GM23338 (cell line): ENCODE results near the gene CRB2. TPM values are rescaled to one million over a fixed set of nuclear protein-coding genes. Genes with fewer than 3 reads are reported as not detected.
A peak's percentile ranks its signal among the peaks of the same experiment; 100 is the strongest.

Experiments used
- ATAC-seq: fragments of 200-7000 bp; cut with Tn5 transposase; 3 replicates; pipeline ENCODE4 v1.9.1; 2020
- DNase-seq: peaks from one replicate; pipeline ENCODE4 v3.0.0-alpha.2; 2015; ENCODE audit warnings: low spot score
- H2AFZ ChIP-seq: fragments of 200-600 bp; sonication (generic); 2 replicates; pipeline ENCODE4 v1.8.0; 2016; ENCODE audit warnings: antibody characterized with exemption, mild to moderate bottlenecking, moderate library complexity
- H3F3A ChIP-seq: fragments of 200-600 bp; sonication (generic); replicated peaks from 2 replicates; pipeline ENCODE4 v1.8.0; 2017; ENCODE audit warnings: antibody characterized with exemption, mixed run types, low read depth
- H3K27ac ChIP-seq: fragments of 200-600 bp; sonication (generic); 2 replicates; pipeline ENCODE4 v1.6.1; 2016; ENCODE audit warnings: low read depth
- H3K27me3 ChIP-seq: fragments of 200-600 bp; sonication (generic); 2 replicates; pipeline ENCODE4 v1.8.0; 2016; ENCODE audit warnings: mild to moderate bottlenecking, mixed run types, moderate library complexity; ENCODE audit not compliant: insufficient read depth
- H3K36me3 ChIP-seq: fragments of 200-600 bp; sonication (generic); 2 replicates; pipeline ENCODE4 v1.8.0; 2016; ENCODE audit warnings: mild to moderate bottlenecking; ENCODE audit not compliant: insufficient read depth
- H3K4me1 ChIP-seq: fragments of 200-600 bp; sonication (generic); 2 replicates; pipeline ENCODE4 v1.8.0; 2016; ENCODE audit warnings: mild to moderate bottlenecking, moderate library complexity; ENCODE audit not compliant: insufficient read depth
- H3K4me2 ChIP-seq: fragments of 200-600 bp; sonication (generic); 2 replicates; pipeline ENCODE4 v1.7.1; 2017; ENCODE audit warnings: mixed run types
- H3K4me3 ChIP-seq: fragments of 200-600 bp; sonication (generic); 2 replicates; pipeline ENCODE4 v1.6.1; 2016; ENCODE audit warnings: mixed run types
- H3K79me2 ChIP-seq: fragments of 200-600 bp; sonication (generic); replicated peaks from 2 replicates; pipeline ENCODE4 v1.8.0; 2017; ENCODE audit warnings: mild to moderate bottlenecking; ENCODE audit not compliant: insufficient read depth
- H3K9me2 ChIP-seq: fragments of 200-600 bp; sonication (generic); 2 replicates; pipeline ENCODE4 v1.8.0; 2017; ENCODE audit not compliant: insufficient read depth
- H4K20me1 ChIP-seq: fragments of 200-600 bp; sonication (generic); replicated peaks from 2 replicates; pipeline ENCODE4 v1.8.0; 2017; ENCODE audit warnings: mild to moderate bottlenecking; ENCODE audit not compliant: insufficient read depth
- H3K27ac Mint-ChIP-seq: 2 replicates; pipeline ENCODE4 v1.8.0; 2020; ENCODE audit warnings: inconsistent platforms, mild to moderate bottlenecking, moderate library complexity, mixed read lengths
- H3K27me3 Mint-ChIP-seq: 3 replicates; pipeline ENCODE4 v1.8.0; 2022; ENCODE audit warnings: low read depth, mild to moderate bottlenecking, moderate library complexity, mixed read lengths, inconsistent platforms; ENCODE audit not compliant: insufficient read depth, poor library complexity
- H3K36me3 Mint-ChIP-seq: 3 replicates; pipeline ENCODE4 v1.8.0; 2021; ENCODE audit warnings: low read depth, mild to moderate bottlenecking, inconsistent platforms, moderate library complexity, mixed read lengths
- H3K4me1 Mint-ChIP-seq: 3 replicates; pipeline ENCODE4 v1.8.0; 2020; ENCODE audit warnings: mild to moderate bottlenecking, inconsistent platforms, mixed read lengths
- H3K4me3 Mint-ChIP-seq: 3 replicates; pipeline ENCODE4 v1.8.0; 2021; ENCODE audit warnings: moderate library complexity, mild to moderate bottlenecking, inconsistent platforms, mixed read lengths
- H3K9me3 Mint-ChIP-seq: 3 replicates; pipeline ENCODE4 v1.8.0; 2020; ENCODE audit warnings: moderate library complexity, mild to moderate bottlenecking, inconsistent platforms, mixed read lengths
- CREB1 ChIP-seq: fragments of 250-450 bp; sonication (Bioruptor Pico); IDR thresholded peaks from 2 replicates; pipeline ENCODE4 v1.5.0; 2020; ENCODE audit warnings: low read depth, mild to moderate bottlenecking, moderate library complexity
- CTCF ChIP-seq, 2 experiments: fragments of 200-600 bp in 1 of 2; sonication (generic) in 1 of 2; conservative IDR thresholded peaks; 2 replicates each; pipeline versions ENCODE4 v1.5.1 to v1.6.1; 2016 to 2017; ENCODE audit warnings: antibody characterized with exemption in 2 of 2, low read depth in 2 of 2, mild to moderate bottlenecking in 2 of 2, moderate library complexity in 1 of 2
- ETS1 ChIP-seq: IDR thresholded peaks from 2 replicates; pipeline ENCODE4 v1.6.1; 2016; ENCODE audit warnings: antibody characterized with exemption
- EZH2 ChIP-seq: fragments of 200-600 bp; sonication (generic); IDR thresholded peaks from one replicate; pipeline ENCODE4 v1.8.0; 2017; ENCODE audit warnings: antibody characterized with exemption, mild to moderate bottlenecking, low read depth; ENCODE audit not compliant: unreplicated experiment
- EZH2phosphoT487 ChIP-seq: fragments of 200-600 bp; sonication (generic); IDR thresholded peaks from one replicate; pipeline ENCODE4 v1.8.1; 2018; ENCODE audit warnings: antibody characterized with exemption; ENCODE audit not compliant: unreplicated experiment
- JUNB ChIP-seq: IDR thresholded peaks from one replicate; pipeline ENCODE4 v1.6.1; 2016; ENCODE audit warnings: antibody characterized with exemption; ENCODE audit not compliant: unreplicated experiment
- NANOG ChIP-seq: IDR thresholded peaks from 2 replicates; pipeline ENCODE4 v1.6.1; 2016; ENCODE audit warnings: antibody characterized with exemption, borderline replicate concordance
- POLR2AphosphoS5 ChIP-seq: IDR thresholded peaks from 2 replicates; pipeline ENCODE4 v1.6.1; 2016; ENCODE audit warnings: antibody characterized with exemption, low read depth
- REST ChIP-seq: IDR thresholded peaks from one replicate; pipeline ENCODE4 v1.6.1; 2018; ENCODE audit warnings: antibody characterized with exemption; ENCODE audit not compliant: unreplicated experiment
- STAT1 ChIP-seq: IDR thresholded peaks from one replicate; pipeline ENCODE4 v1.6.1; 2016; ENCODE audit warnings: antibody characterized with exemption; ENCODE audit not compliant: unreplicated experiment
- ZNF114 ChIP-seq: fragments of 250-450 bp; sonication (Bioruptor Pico); IDR thresholded peaks from 2 replicates; pipeline ENCODE4 v1.5.0; 2020; ENCODE audit warnings: mild to moderate bottlenecking, moderate library complexity
- ZNF331 ChIP-seq: fragments of 250-450 bp; sonication (Bioruptor Pico); IDR thresholded peaks from 2 replicates; pipeline ENCODE4 v1.5.0; 2020; ENCODE audit warnings: low read depth, mild to moderate bottlenecking, moderate library complexity
- ZNF462 ChIP-seq: fragments of 250-450 bp; sonication (Bioruptor Pico); IDR thresholded peaks from 2 replicates; pipeline ENCODE4 v1.5.0; 2020; ENCODE audit warnings: mild to moderate bottlenecking, moderate library complexity
- polyA plus RNA-seq: library from polyadenylated mRNA; unstranded; fragments of >200 nt; fragmentation: Nextera tagmentation; extraction: Ambion mirVana; gene quantifications from 2 replicates; pipeline ENCODE4 v1.2.1, GENCODE V29; 2016
- total RNA-seq: library from RNA; depleted of rRNA; stranded (reverse); fragments of >200 nt; shearing (Covaris generic); gene quantifications from 2 replicates; pipeline ENCODE4 v1.2.3, GENCODE V29; 2014

The CRB2 gene
- total and polyA plus RNA-seq, 2 experiments from 2014 or later, result 0.34 to 10.2 TPM

GRCh38 chr9:123361086-123361730 is 5.2 kb downstream of the CRB2 start:
- Histone ChIP-seq H3K79me2 (no peaks in the 10 kb centered on the region), H3K27me3 (0 out of 2 replicates have a peak, but pooled peaks cover under 1% of the 10 kb centered on the region), H3K4me3 (no peak overlapping the region), H2AFZ (no peak overlapping the region), H3K9me2 (no peaks in the 10 kb centered on the region), H3K4me2 (peak overlapping the region; percentile 66; the same call in 1 of the 2 replicates), H3F3A (0 out of 2 replicates have a peak, but pooled peaks cover 7% of the 10 kb centered on the region), H3K36me3 (no peaks in the 10 kb centered on the region), H4K20me1 (no peaks in the 10 kb centered on the region), H3K4me1 (peaks cover 52% of the 10 kb centered on the region), H3K27ac (no peak overlapping the region)
- ATAC-seq (no peak), DNase-seq (no peak)
- H3K27ac Mint-ChIP-seq, result no peak overlapping the region
- peaks cover 69% of the 10 kb centered on the region for H3K4me1 Mint-ChIP-seq
- no peak for TF ChIP-seq NANOG
- no peak for TF ChIP-seq STAT1
- TF ChIP-seq POLR2AphosphoS5, result no peak
- TF ChIP-seq CTCF (conservative IDR thresholded peaks at IDR 0.05; ENCODE audit: low read depth in 2 of 2), result no peak
- TF ChIP-seq REST, result no peak
- no peak for TF ChIP-seq CREB1
- no peak for TF ChIP-seq EZH2
- no peak for TF ChIP-seq JUNB
- TF ChIP-seq ZNF331, result no peak
- TF ChIP-seq ZNF114 (CRISPR knock-in tag), result no peak
- TF ChIP-seq ZNF462 (CRISPR knock-in tag), result no peak
- no peak for TF ChIP-seq ETS1
- TF ChIP-seq EZH2phosphoT487, result no peak
- no peaks in the 10 kb centered on the region; the same call in 2 of the 3 replicates for H3K9me3 Mint-ChIP-seq
- H3K27me3 Mint-ChIP-seq, result peaks cover 27% of the 10 kb centered on the region
- H3K36me3 Mint-ChIP-seq, result no peaks in the 10 kb centered on the region
- H3K4me3 Mint-ChIP-seq, result no peak overlapping the region
